ENCODE measurements around the gene CUTA. TPM values are rescaled to one million over a fixed set of nuclear protein-coding genes. Genes with fewer than 3 reads are reported as not detected.

The CUTA gene
- total RNA-seq, 2 donors from 2014 or later, result 198 to 219 TPM

DNA sequence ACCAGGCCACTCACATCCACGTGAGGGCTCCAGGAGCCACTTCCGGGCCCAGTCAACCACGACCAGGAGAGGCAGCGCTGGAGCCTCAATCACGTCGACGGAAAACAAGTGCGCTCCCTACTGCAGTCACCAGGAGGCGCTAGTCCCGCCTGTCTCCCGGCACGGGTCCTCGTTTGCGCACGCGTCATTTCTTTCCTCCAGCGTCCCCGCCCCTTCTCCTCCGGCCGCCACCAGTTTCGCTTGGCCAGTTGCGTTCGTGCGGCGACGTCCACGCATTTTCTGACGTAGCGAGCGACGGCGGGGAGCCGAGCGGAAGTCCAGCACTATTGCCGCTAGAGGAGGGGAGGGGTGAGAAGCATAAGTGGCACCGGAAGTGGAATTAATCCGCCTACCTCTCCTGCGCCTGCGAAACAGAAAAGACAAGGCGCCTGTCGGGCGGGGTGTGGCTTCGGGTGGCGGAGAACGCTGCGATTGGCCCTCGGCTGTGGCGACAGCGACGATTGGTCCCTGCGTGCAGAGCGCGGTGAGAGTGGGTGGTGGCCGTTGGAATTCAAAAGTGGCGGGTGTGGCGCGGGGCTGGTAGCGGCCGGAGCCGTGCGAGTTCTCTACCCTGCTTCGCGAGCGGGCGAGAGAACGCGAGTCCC lies 26.5 kb downstream of the CUTA start, which contains the start of gene KIFC1:
Gene KIFC1 (plus strand): TSS at position 546 of the 644 bp plus-strand sequence. CDS start 163 bp downstream, outside the sequence.
- WGBS, 2 experiments (ENCODE audit: insufficient coverage in 1 of 2, insufficient read length in 1 of 2), result 0% methylated on average over 20 to 67 of the region's 67 CpGs
- Histone ChIP-seq H3K27ac (ENCODE audit: low read depth, low read length) (peak within 1 kb of the TSS; percentile 52), H3K36me3 (ENCODE audit: control insufficient read depth, insufficient read depth, low read length) (no peaks in the 10 kb centered on the region), H3K4me3 (ENCODE audit: low read length) (peak within 1 kb of the TSS; percentile 95), H3K4me1 (ENCODE audit: control insufficient read depth, insufficient read depth, low read length) (no peaks in the 10 kb centered on the region), H3K27me3 (ENCODE audit: control insufficient read depth, insufficient read depth, low read length, poor library complexity, severe bottlenecking) (no peaks in the 10 kb centered on the region), H3K9ac (ENCODE audit: extremely low read depth, low read length, poor library complexity, severe bottlenecking) (peak within 1 kb of the TSS; percentile 83), H3K9me3 (ENCODE audit: control insufficient read depth, low read length) (no peaks in the 10 kb centered on the region)
- Mint-ChIP-seq H3K4me1 (peaks cover 24% of the 10 kb centered on the region), H3K9me3 (no peaks in the 10 kb centered on the region), H3K27ac (peak within 1 kb of the TSS; percentile 97), H3K4me3 (peak within 1 kb of the TSS; percentile 85), H3K36me3 (ENCODE audit: low read depth) (peaks cover 3% of the 10 kb centered on the region), H3K27me3 (ENCODE audit: insufficient read depth) (no peaks in the 10 kb centered on the region)
- peak; percentile 100 for DNase-seq
- TF ChIP-seq, protein P1, sequence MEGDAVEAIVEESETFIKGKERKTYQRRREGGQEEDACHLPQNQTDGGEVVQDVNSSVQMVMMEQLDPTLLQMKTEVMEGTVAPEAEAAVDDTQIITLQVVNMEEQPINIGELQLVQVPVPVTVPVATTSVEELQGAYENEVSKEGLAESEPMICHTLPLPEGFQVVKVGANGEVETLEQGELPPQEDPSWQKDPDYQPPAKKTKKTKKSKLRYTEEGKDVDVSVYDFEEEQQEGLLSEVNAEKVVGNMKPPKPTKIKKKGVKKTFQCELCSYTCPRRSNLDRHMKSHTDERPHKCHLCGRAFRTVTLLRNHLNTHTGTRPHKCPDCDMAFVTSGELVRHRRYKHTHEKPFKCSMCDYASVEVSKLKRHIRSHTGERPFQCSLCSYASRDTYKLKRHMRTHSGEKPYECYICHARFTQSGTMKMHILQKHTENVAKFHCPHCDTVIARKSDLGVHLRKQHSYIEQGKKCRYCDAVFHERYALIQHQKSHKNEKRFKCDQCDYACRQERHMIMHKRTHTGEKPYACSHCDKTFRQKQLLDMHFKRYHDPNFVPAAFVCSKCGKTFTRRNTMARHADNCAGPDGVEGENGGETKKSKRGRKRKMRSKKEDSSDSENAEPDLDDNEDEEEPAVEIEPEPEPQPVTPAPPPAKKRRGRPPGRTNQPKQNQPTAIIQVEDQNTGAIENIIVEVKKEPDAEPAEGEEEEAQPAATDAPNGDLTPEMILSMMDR (conservative IDR thresholded peaks at IDR 0.05), result peak; percentile 99

DNA sequence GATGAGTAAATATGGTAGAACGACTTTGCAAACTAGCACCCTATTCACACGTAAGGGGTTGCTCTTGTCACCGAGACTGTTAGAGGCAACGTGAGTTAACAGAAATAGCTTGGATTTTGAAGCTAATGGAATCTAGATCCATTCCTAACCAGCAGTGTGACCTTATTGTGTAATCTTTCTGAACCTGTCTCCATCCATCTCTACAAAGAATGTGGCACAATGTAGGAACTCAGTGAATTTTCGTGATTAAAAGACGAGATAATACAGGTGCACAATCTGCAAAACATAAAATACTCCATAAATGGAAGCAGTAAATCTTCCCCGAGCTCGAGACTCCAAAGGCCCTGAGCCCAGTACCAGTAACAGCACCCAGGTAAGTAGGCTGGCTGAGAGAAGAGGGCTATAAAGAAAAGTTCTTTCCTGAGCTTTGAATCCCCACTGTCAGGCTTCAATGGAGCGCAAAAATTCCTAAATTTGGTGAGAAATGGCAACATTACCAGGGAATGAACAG lies 27.1 kb downstream of the CUTA start:
- H3K9me3 ChIP-seq (ENCODE audit: control insufficient read depth, low read length), result no peaks in the 10 kb centered on the region
- Mint-ChIP-seq H3K9me3 (no peaks in the 10 kb centered on the region), H3K4me3 (peak overlapping the region; percentile 85), H3K4me1 (peaks cover 24% of the 10 kb centered on the region), H3K36me3 (ENCODE audit: low read depth) (peaks cover 3% of the 10 kb centered on the region), H3K27me3 (ENCODE audit: insufficient read depth) (no peaks in the 10 kb centered on the region), H3K27ac (peak overlapping the region; percentile 97)
- H3K27ac ChIP-seq (ENCODE audit: low read depth, low read length), result no peak overlapping the region
- H3K9ac ChIP-seq (ENCODE audit: extremely low read depth, low read length, poor library complexity, severe bottlenecking), result no peak overlapping the region
- 76 to 91% methylated on average over 5 to 9 of the region's 9 CpGs for WGBS, 2 experiments (ENCODE audit: insufficient coverage in 1 of 2, insufficient read length in 1 of 2)
- no peaks in the 10 kb centered on the region for H3K36me3 ChIP-seq (ENCODE audit: control insufficient read depth, insufficient read depth, low read length)
- no peak for DNase-seq
- no peaks in the 10 kb centered on the region for H3K27me3 ChIP-seq (ENCODE audit: control insufficient read depth, insufficient read depth, low read length, poor library complexity, severe bottlenecking)
- H3K4me3 ChIP-seq (ENCODE audit: low read length), result no peak overlapping the region
- H3K4me1 ChIP-seq (ENCODE audit: control insufficient read depth, insufficient read depth, low read length), result no peaks in the 10 kb centered on the region
- TF ChIP-seq, protein P1 (conservative IDR thresholded peaks at IDR 0.05), result no peak

DNA sequence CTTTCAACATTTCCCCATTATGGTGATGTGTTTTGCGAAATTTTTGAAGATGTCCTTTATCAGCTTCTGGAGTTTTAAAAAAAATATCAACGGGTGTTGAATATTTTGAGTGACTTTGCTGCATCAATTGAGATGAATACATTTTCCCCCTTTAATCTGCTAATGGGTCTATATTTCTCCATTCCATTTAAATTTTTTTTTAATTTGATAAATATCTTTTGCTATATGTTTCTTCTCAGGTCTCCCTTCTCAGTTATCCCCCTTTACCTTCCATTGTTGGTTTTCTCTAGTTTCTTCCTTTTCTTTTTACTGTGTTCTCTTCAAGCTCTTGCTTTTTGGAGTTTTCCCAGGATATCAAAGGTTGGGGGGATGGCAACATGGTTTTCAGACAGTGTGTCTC lies 27.7 kb downstream of the CUTA start:
- Mint-ChIP-seq H3K27me3 (ENCODE audit: insufficient read depth) (no peaks in the 10 kb centered on the region), H3K9me3 (no peaks in the 10 kb centered on the region), H3K36me3 (ENCODE audit: low read depth) (peaks cover 2% of the 10 kb centered on the region), H3K4me3 (no peak overlapping the region), H3K27ac (peak overlapping the region; percentile 97), H3K4me1 (peaks cover 20% of the 10 kb centered on the region)
- Histone ChIP-seq H3K27me3 (ENCODE audit: control insufficient read depth, insufficient read depth, low read length, poor library complexity, severe bottlenecking) (no peaks in the 10 kb centered on the region), H3K9me3 (ENCODE audit: control insufficient read depth, low read length) (no peaks in the 10 kb centered on the region), H3K4me1 (ENCODE audit: control insufficient read depth, insufficient read depth, low read length) (no peaks in the 10 kb centered on the region), H3K27ac (ENCODE audit: low read depth, low read length) (no peak overlapping the region), H3K36me3 (ENCODE audit: control insufficient read depth, insufficient read depth, low read length) (no peaks in the 10 kb centered on the region), H3K9ac (ENCODE audit: extremely low read depth, low read length, poor library complexity, severe bottlenecking) (no peak overlapping the region), H3K4me3 (ENCODE audit: low read length) (no peak overlapping the region)
- TF ChIP-seq, protein P1 (conservative IDR thresholded peaks at IDR 0.05), result no peak
- DNase-seq, result no peak
- 97 to 100% methylated on average over 1 to 2 of the region's 2 CpGs for WGBS, 2 experiments (ENCODE audit: insufficient coverage in 1 of 2, insufficient read length in 1 of 2)
